Muscle of back (tissue), 13 donors: Measurements from ENCODE around the gene ZNF830. TPM values are rescaled to one million over a fixed set of nuclear protein-coding genes. Genes with fewer than 3 reads are reported as not detected.
"Not testable (repeated sequence)": the region's sequence is repeated elsewhere in the genome, so short reads cannot be mapped to it uniquely, and the experiment has no call there.

Experiments used
- DNase-seq, 3 donors: peaks; one replicate each; pipeline versions ENCODE4 v3.0.0 to v3.0.0-alpha.2; 2013
- long read RNA-seq, 9 donors: transcript quantifications; one replicate each; lab custom pipeline, GENCODE V29; 2026
- polyA plus RNA-seq, 10 donors: library from polyadenylated mRNA; unstranded; fragments of 120-200 nt; gene quantifications; one replicate each; pipeline ENCODE4 v1.2.1, GENCODE V29; 2013; ENCODE audit not compliant: insufficient read length in 10 of 10

Gene ZNF830, protein sequence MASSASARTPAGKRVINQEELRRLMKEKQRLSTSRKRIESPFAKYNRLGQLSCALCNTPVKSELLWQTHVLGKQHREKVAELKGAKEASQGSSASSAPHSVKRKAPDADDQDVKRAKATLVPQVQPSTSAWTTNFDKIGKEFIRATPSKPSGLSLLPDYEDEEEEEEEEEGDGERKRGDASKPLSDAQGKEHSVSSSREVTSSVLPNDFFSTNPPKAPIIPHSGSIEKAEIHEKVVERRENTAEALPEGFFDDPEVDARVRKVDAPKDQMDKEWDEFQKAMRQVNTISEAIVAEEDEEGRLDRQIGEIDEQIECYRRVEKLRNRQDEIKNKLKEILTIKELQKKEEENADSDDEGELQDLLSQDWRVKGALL
- 10 to 100 TPM; 11.4 to 16.9 (median 13.1) TPM for polyA plus RNA-seq
- long read RNA-seq, donor 1, transcript ZNF830-201 (1 exons, 2,246 nt): major isoform, 14 of 14 reads
- long read RNA-seq, donor 1, partial matches to known transcripts: 0 of 14 reads
- long read RNA-seq, donor 1, other reads (novel, unspliced or antisense): 0 of 14 reads
- long read RNA-seq, donor 2, transcript ZNF830-201 (1 exons, 2,246 nt): major isoform, 10 of 11 reads
- long read RNA-seq, donor 2, partial matches to known transcripts: 0 of 11 reads
- long read RNA-seq, donor 2, other reads (novel, unspliced or antisense): 0 of 11 reads
- long read RNA-seq, donor 3: 0 reads
- long read RNA-seq, donor 4, transcript ZNF830-201 (1 exons, 2,246 nt): major isoform, 9 of 9 reads
- long read RNA-seq, donor 4, partial matches to known transcripts: 0 of 9 reads
- long read RNA-seq, donor 4, other reads (novel, unspliced or antisense): 0 of 9 reads
- long read RNA-seq, donor 5, transcript ZNF830-201 (1 exons, 2,246 nt): major isoform, 15 of 15 reads
- long read RNA-seq, donor 5, partial matches to known transcripts: 0 of 15 reads
- long read RNA-seq, donor 5, other reads (novel, unspliced or antisense): 0 of 15 reads
- long read RNA-seq, donor 6, transcript ZNF830-201 (1 exons, 2,246 nt): major isoform, 19 of 19 reads
- long read RNA-seq, donor 6, partial matches to known transcripts: 0 of 19 reads
- long read RNA-seq, donor 6, other reads (novel, unspliced or antisense): 0 of 19 reads
- long read RNA-seq, donor 7, transcript ZNF830-201 (1 exons, 2,246 nt): major isoform, 9 of 9 reads
- long read RNA-seq, donor 7, partial matches to known transcripts: 0 of 9 reads
- long read RNA-seq, donor 7, other reads (novel, unspliced or antisense): 0 of 9 reads
- long read RNA-seq, donor 8, transcript ZNF830-201 (1 exons, 2,246 nt): major isoform, 6 of 6 reads
- long read RNA-seq, donor 8, partial matches to known transcripts: 0 of 6 reads
- long read RNA-seq, donor 8, other reads (novel, unspliced or antisense): 0 of 6 reads
- long read RNA-seq, donor 9, partial matches to known transcripts: 0 of 1 reads
- long read RNA-seq, donor 9, other reads (novel, unspliced or antisense): 0 of 1 reads

DNA sequence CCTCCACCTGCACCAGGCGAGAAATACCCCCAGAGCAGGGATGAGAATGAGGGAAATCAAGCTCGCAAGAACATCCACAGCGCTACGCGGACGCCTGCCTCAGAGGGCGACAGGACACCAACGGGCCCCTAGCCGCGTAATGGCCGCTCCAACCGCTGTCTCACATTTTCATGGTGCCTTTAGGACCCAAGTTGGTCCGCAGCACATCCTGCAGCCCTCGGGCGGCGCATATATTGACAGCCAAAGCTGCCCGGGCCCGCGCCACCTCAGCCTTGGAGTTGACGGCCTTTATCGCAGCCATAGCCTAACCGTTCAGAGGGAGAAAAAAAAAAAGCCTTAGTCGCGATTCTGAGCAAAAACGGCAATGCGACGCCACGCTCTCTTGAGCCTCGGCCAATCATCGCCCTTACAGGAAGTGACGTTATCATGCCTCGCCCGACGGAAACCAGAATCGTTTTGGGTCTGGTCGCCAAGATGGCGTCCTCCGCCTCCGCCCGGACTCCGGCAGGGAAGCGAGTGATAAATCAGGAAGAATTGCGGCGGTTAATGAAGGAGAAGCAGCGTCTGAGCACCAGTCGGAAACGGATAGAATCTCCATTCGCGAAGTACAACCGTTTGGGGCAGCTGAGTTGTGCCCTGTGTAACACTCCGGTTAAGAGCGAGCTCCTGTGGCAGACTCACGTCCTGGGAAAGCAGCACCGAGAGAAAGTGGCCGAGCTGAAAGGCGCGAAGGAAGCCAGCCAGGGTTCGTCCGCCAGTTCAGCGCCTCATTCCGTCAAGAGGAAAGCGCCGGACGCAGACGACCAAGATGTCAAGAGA lies at the start of gene ZNF830, which contains the start of gene CCT6B:
ZNF830 (plus strand) TSS at position 448 of the 819 bp plus-strand sequence; CDS start at position 475, 27 bp downstream.
CCT6B (minus strand) TSS at position 368 of the 819 bp plus-strand sequence; CDS start at position 301, 67 bp downstream.
- peak; percentile 96 to 99 (median 97) for DNase-seq

DNA sequence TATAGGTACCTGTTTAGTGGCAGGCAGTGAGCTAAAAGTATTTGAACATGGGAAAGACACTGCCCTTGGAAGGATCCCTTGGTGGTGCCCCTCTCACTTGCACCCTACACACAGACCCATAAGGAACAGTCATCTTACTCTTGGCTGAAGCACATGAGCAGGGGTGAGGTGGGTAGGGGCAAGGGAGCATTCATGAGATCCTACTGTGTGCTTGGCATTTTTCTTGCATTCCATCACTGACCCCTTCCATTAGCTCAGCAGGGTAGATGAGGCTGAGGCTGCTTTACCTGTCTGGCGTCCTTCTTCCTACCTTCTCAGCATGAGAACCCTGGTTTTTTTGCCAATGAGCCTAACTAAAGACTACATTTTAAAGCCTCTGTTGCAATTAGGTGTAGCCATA lies 48.3 kb upstream of the ZNF830 start:
- no peak for DNase-seq

DNA sequence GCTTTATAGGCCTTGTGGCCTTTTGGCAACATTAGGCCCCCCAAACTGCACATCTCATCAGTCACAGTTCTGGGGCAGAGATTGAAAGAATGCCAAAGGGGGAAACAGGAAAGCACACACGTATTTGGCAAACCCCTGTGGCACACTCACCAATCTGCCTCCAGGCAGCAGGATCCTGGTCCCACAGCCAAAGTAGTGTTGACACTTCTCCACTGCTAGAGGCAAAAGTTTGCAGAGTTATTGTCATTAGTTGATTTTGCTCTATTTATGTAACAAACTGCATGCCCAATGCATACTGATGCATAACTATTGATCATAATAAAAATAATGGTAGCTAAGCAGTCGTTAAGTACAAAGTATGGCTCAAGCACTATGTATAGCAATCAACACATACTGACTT lies 45.2 kb upstream of the ZNF830 start:
- no peak for DNase-seq

DNA sequence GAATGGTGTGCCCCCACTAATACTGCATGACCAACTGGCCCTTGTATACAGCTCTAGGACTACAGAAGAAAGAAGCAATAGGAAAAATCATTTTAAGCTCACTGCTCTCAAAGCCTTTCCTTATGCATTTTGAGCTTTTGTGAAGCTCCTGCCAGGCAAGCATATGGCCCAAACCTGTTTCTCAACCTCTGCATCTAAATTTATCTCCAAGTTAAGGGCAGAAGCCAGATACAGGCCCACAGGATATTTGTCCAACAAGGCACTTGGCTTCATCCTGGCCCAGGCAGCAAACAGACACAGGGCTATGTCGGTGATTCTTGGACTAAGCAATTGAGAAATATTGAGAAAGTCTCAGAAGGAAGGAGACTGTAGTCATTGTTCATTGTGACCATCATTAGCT lies 44.0 kb upstream of the ZNF830 start:
- DNase-seq: no peak

DNA sequence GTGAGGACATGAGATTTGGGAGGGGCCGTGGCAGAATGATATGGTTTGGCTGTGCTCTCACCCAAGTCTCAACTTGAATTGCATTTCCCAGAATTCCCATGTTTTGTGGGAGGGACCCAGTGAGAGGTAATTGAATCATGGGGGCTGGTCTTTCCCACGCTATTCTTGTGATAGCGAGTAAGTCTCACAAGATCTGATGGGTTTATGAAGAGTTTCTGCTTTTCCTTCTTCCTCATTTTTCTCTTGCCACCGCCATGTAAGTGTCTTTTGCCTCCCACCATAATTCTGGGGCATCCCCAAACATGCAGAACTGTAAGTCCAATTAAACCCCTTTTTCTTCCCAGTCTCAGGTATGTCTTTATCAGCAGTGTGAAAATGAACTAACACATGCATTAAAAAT lies 40.7 kb upstream of the ZNF830 start:
- no peak for DNase-seq

DNA sequence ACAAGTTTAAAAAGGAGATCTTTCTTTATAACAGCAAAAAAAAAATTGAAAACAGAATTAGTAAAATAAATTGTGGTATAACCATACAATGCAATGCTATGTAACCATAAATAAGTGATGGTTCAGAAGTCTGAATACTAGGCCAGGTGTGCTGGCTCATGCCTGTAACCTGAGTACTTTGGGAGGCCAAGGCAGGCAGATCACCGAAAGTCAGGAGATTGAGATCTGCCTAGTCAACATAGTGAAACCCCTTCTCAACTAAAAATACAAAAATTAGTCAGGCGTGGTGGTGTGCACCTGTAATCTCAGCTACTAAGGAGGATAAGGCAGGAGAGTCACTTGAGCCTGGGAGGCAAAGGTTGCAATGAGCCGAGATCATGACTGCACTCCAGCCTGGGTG lies 34.7 kb upstream of the ZNF830 start:
- no peak for DNase-seq

DNA sequence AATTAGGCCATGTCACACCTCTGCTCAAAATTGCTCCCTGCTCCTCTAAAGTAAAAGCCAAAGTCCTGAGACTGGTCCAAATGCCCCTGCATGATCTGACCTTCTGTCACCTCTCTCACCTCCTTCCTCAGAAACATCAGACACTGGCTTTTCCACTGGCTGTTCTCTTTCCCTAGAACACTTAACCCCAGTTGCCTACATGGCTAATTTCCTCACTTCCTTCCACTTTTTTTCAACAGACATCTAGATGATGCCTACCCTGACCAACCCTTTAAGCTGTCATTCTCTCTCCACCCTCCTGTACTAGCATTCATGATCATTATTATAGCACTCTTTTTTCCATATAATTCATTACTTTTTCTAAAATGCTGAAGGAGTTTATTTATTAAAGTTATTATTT lies 31.1 kb upstream of the ZNF830 start:
- DNase-seq: no peak

DNA sequence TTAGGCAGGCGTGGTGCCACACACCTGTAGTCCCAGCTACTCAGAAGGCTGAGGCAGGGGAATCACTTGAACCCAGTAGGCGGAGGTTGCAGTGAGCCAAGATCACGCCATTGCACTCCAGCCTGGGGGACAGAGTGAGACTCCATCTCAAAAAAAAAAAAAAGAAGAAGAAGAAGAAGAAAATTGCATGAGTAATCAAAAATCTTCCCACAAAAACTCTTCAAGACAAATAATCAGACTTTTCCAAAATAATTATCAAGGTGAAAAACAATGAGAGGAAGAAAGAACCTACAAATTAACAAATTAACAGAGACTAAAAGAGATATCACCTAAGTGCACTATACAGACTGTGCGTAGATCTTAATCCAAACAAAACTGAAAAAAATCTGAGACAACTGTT lies 10.6 kb upstream of the ZNF830 start:
- DNase-seq: not testable (repeated sequence)

DNA sequence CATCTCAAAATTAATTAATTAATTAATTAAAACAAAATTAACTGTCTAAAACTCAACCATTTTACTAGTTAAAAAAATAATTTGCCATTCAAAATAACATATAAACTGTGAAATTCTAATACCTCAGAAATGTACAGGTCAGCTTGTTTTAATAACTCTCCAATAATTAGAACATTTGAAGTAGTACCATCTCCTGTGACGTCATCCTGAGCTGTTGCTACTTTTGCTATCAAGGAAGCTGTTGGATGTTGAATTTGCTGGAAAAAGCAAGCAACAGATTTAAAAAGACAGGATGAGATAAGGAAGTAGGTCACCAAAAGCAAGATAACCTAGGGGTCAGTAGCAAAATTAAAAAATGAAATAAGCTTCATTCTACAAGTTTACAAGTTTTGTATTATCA lies 2.9 kb upstream of the ZNF830 start:
- no peak for DNase-seq

DNA sequence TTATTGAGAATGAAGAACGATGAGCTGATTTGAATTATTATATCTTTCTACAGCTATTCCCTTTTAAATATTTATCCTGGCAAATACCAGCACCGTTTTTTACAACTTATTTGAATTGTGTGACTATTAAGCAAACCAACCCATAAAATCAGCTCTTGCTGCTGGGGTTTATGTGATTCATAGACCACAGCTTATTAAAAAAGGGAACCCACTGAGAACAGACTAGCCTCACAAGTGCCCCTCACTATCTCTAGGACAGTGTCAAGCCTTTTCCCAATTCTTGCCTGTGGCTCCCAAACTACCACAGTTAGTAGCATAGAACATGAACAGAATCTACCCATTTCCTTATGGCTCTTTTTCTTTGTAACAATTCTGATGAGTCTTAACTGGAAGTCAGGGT lies 12.8 kb downstream of the ZNF830 start:
- no peak for DNase-seq

DNA sequence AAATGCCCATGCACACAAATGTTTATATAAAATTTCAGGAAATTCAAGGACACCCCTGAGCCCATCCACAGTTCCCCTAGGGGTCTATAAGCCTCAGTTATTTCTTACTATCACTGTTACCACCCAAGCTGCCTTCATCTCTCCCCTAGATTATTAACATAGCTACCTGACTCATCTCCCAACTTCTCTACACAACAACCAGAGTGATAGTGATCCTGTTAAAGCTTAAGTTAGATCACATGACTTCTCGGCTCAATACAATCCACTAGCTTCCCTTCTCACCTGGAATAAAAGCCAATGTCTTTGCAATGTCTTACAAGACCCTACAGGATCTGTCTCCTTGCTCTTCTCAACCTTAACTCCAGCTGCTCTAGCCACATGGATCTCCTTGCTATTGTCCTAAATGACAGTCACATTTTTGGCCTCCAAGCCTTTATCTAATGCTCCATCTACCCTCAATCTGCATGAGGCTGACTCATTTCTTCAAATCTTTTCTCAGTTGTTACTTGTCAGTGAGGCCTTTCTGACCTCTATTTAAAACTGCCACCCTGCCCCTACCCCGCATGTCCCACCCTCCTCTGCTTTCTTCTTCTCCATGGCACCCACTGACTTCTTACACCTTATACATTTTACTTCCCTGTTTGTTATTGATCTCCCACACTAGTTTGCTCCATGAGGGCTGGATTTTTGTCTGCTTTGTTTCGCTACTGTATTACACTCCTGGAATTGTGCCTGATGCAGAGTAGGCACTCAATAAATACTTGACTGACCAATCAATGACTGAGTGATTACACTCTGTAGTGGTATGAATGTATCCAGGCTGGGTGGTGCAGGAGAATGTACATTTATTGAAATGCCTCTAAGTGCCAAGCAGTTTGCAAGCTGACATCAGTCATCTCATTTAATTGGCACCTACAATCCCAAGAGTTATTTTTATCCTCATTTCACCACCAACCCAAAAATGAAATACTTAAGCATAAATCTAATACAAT lies 13.8 kb downstream of the ZNF830 start:
- no peak for DNase-seq

DNA sequence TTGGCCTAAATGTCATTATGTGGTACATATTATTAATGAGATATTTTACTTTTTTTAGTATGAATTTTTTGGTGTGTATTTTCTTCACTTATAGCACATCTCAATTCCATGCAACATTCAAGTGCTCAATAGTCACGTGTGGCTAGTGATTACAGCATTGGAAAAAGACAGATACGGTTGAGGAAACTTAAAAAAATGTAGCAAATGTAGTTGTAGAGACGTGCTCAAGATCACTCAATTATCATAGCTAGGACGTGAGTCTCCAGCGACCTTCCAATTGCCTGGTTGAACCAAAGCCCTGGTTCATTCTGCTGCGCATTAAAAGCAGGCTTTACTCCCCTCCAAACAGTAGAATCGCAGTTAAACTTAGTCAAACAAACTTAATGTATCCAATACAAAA lies 17.8 kb downstream of the ZNF830 start:
- DNase-seq: no peak

DNA sequence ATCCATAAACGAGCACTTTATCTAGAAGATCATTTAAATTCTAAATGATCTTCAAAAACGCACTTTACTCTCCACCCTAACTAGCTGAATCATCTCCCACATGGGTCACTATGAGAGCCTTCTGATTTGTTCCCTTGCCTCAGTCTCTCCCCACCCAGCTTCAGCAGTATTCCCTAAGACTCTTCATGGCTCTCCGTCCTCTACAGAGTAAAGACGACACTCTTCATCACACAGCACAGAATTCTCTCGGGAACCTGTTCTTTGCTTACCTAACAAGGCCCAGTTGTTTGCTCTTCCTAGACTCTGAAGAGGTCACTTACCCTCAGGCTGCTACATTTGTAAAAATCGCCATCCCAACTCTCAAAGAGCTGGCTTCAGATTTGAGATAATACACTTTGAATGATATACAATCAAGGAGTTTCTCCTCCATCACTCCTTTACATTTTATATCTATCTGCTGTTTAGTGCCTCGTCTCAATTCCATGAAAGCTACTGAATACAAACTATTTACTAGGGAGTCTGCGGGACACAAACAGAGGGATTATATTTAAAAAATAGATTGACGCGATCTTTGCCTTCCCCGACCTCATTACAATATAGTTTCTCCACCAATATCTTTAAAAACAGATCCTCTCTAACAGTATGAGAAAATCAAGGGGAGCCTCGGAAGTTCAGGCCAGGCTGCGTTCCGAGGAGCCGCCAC lies 18.5 kb downstream of the ZNF830 start:
- no peak for DNase-seq

DNA sequence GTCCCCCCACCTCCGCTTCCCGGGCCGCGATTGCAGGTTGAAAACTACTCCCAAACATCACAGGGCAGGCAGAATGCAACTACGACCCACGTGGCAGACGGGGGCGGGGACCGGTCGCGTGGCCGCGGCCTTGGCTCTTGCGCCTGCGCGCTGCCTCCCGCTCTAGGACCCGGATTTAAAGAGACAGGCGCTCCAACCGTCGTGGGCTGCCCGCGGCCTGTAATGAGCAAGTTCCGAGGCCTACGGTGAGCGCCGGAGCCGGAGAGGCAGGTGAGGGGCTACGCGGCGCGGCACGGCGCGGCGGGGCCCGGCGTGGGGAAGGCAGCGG lies 19.0 kb downstream of the ZNF830 start, which contains the start of gene LIG3:
LIG3 (plus strand) TSS at position 160 of the 328 bp plus-strand sequence. CDS start 2,494 bp downstream, outside the sequence.
- DNase-seq: peak; percentile 94 to 98 (median 96)

DNA sequence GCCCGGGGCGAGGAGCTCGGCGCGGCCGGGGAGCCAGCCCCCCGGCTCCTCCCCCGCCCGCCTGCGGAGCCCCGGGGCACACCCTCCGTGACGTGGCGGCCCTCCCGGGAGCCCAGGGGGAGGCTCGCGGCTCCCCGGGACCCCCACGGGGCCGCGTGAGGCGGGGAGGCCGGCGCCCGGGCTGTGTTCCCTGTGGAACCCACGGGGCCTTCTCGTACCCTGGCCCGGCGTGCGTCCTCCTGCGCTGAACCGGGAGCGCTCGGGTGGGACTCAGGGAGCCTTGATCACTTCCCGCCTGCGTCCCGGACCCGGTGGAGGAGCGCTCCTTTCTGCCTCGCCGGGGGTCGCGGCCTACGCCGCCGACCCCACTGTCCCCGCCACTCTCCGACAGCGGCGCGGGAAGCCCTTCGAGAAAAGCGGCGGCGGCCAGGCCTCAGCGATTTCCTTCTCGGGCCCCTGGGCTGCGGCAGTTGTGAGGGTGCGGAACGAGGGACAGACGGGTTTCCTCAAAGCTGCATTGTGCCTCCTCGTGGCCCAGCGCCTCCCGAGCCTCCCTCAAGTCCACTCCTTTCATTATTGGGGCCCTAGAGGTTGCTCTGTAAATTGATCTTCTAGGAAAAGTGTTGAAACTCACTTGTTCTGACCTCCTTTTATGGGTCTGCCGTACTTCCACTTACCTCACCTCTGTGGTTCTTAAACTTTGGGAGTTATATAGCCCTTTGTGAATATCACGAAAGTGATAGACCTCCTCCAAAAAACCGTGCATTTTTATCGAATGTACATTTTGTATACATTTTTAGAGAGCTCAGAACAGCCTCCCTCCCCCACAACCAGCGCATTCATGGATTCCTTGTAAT lies 19.6 kb downstream of the ZNF830 start:
- peak; percentile 80 to 94 (median 84) for DNase-seq

DNA sequence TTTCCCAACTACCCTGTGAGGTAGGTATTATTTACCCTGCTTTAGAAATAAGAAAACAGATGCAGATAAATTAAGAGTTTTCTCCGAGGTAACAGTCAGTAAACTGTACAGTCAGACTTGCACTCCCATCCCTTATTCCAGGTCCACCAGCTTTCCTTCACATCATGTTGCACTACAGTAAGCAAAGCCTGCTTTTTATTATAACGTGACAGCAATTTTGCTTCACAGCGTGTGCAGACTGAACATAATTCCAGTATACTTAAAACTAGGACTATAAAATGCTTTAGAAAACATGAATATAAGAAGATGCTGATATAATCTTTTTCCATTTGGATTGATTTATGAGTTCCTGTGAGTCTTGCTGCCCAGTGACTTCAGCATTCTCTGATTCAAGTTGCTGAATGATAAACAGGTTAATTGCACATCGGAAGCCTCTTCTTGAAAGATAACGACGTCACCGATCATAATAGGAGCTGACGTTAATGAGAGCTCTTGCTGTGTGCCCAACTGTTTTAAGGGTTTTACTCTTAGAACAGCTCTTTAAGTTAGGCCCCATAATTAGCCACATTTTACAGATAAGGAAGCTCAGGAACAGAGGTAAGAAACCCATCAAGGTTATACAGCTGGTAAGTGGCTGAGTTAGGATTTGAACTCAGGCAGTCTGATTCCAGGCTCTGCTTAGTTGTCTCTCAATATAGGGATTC lies 20.4 kb downstream of the ZNF830 start:
- DNase-seq: peak in 1 of 3 donors; percentile 7

DNA sequence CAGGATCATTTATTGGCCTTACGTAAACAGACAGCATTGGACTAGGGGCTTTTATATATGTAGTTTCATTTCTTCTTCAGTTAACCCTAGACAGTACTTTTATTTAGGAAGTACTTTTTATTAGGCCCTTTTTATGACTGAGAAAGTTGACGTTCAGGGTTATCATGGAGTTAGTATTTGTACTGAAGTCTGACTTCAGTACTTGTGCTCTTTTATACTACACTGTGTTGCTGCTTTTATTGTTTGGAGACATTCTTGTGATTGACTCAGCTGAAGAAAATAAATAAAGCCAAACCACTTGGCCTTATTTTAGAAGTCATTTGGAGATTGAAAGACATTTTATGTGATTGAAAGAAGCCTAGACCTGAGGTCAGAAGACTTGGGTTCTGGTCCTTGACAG lies 25.9 kb downstream of the ZNF830 start:
- DNase-seq: no peak
